IMR-90 (cell line): ENCODE results near the gene SNAP29. TPM values are rescaled to one million over a fixed set of nuclear protein-coding genes. Genes with fewer than 3 reads are reported as not detected.

ENCODE experiments used
- ATAC-seq: fragments of 200-7000 bp; cut with Tn5 transposase; 2 replicates; pipeline ENCODE4 v1.9.1; 2020; ENCODE audit warnings: low read depth, mild to moderate bottlenecking, moderate library complexity
- BruUV-seq: library from RNA; stranded (reverse); fragments of 400-500 nt; replicated peaks from 2 replicates; lab custom pipeline; 2021; lab: Mats Ljungman, UMichigan
- CTCF ChIA-PET: fragments of 300-600 bp; formaldehyde crosslinking; extraction: SDS; loops from one replicate; lab custom pipeline; 2021; ENCODE audit warnings: antibody characterized with exemption; lab: Yijun Ruan, JAX
- POLR2A ChIA-PET: fragments of 300-600 bp; sonication (Branson Sonifier 250); formaldehyde crosslinking; loops from one replicate; lab custom pipeline; 2022; ENCODE audit warnings: antibody characterized with exemption; ENCODE audit not compliant: unreplicated experiment; lab: Charles Lee
- DNase-seq: peaks from one replicate; pipeline ENCODE4 v3.0.0; 2013
- H2AFZ ChIP-seq: replicated peaks from 2 replicates; pipeline ENCODE3; 2013; ENCODE audit warnings: low read length, mild to moderate bottlenecking; ENCODE audit not compliant: poor library complexity
- H2AK5ac ChIP-seq: 2 replicates; pipeline ENCODE4 v1.6.1; 2013; ENCODE audit warnings: low read depth, low read length, inconsistent platforms
- H2AK9ac ChIP-seq: replicated peaks from 2 replicates; pipeline ENCODE3; 2013; ENCODE audit warnings: mild to moderate bottlenecking, low read depth, low read length, moderate library complexity; ENCODE audit not compliant: poor library complexity
- H2BK120ac ChIP-seq: 2 replicates; pipeline ENCODE4 v1.6.1; 2013; ENCODE audit warnings: low read depth, low read length, inconsistent platforms
- H2BK15ac ChIP-seq: 3 replicates; pipeline ENCODE4 v1.6.1; 2013; ENCODE audit warnings: low read depth, low read length, inconsistent platforms
- H2BK20ac ChIP-seq: 2 replicates; pipeline ENCODE4 v1.6.1; 2013; ENCODE audit warnings: low read depth, mild to moderate bottlenecking, inconsistent platforms, low read length, moderate library complexity
- H2BK5ac ChIP-seq: 2 replicates; pipeline ENCODE4 v1.6.1; 2013; ENCODE audit warnings: mild to moderate bottlenecking, low read depth, low read length, inconsistent platforms; ENCODE audit not compliant: poor library complexity, severe bottlenecking
- H3K14ac ChIP-seq: replicated peaks from 2 replicates; pipeline ENCODE4 v1.6.1; 2013; ENCODE audit warnings: low read depth, low read length, inconsistent platforms
- H3K18ac ChIP-seq: 2 replicates; pipeline ENCODE4 v1.6.1; 2013; ENCODE audit warnings: low read depth, low read length, control low read depth
- H3K23ac ChIP-seq: 2 replicates; pipeline ENCODE4 v1.6.1; 2013; ENCODE audit warnings: low read depth, low read length, inconsistent platforms
- H3K27ac ChIP-seq: 2 replicates; pipeline ENCODE4 v1.5.1; 2013; ENCODE audit warnings: mild to moderate bottlenecking, control low read depth, low read length; ENCODE audit not compliant: insufficient read depth
- H3K27me3 ChIP-seq: 2 replicates; pipeline ENCODE4 v1.6.1; 2013; ENCODE audit warnings: low read length; ENCODE audit not compliant: control insufficient read depth, insufficient read depth
- H3K36me3 ChIP-seq: 2 replicates; pipeline ENCODE4 v1.6.1; 2013; ENCODE audit warnings: low read length, mixed read lengths; ENCODE audit not compliant: control insufficient read depth, insufficient read depth
- H3K4ac ChIP-seq: 2 replicates; pipeline ENCODE4 v1.6.1; 2013; ENCODE audit warnings: low read depth, low read length, inconsistent platforms
- H3K4me1 ChIP-seq: 2 replicates; pipeline ENCODE4 v1.6.1; 2013; ENCODE audit warnings: low read length, mixed read lengths; ENCODE audit not compliant: control insufficient read depth, insufficient read depth
- H3K4me2 ChIP-seq: 2 replicates; pipeline ENCODE4 v1.6.1; 2013; ENCODE audit warnings: low read depth, mild to moderate bottlenecking, control low read depth, low read length, moderate library complexity
- H3K4me3 ChIP-seq: 2 replicates; pipeline ENCODE4 v1.5.1; 2013; ENCODE audit warnings: low read depth, mild to moderate bottlenecking, control low read depth, low read length, moderate library complexity; ENCODE audit not compliant: insufficient read depth
- H3K56ac ChIP-seq: 2 replicates; pipeline ENCODE4 v1.6.1; 2013; ENCODE audit warnings: low read length, inconsistent platforms; ENCODE audit not compliant: insufficient read depth; ENCODE audit errors: extremely low read depth
- H3K79me1 ChIP-seq, 2 experiments: 2 replicates each; pipeline ENCODE4 v1.6.1; 2013; ENCODE audit warnings: low read length in 2 of 2, inconsistent platforms in 1 of 2, low read depth in 1 of 2
- H3K9ac ChIP-seq: 2 replicates; pipeline ENCODE4 v1.6.1; 2013; ENCODE audit warnings: low read depth, low read length, control low read depth
- H3K9me1 ChIP-seq: 2 replicates; pipeline ENCODE4 v1.6.1; 2013; ENCODE audit warnings: low read length, inconsistent platforms; ENCODE audit not compliant: insufficient read depth
- H3K9me3 ChIP-seq: 2 replicates; pipeline ENCODE4 v1.6.1; 2013; ENCODE audit warnings: low read length; ENCODE audit not compliant: control insufficient read depth, insufficient read depth
- H4K20me1 ChIP-seq: 2 replicates; pipeline ENCODE4 v1.6.1; 2013; ENCODE audit warnings: low read length, inconsistent platforms; ENCODE audit not compliant: insufficient read depth
- H4K5ac ChIP-seq: 2 replicates; pipeline ENCODE4 v1.6.1; 2013; ENCODE audit warnings: mild to moderate bottlenecking, low read depth, low read length, control low read depth
- H4K8ac ChIP-seq, 2 experiments: 2 replicates each; pipeline ENCODE4 v1.6.1; 2013; ENCODE audit warnings: low read depth in 2 of 2, low read length in 2 of 2, control low read depth in 1 of 2, inconsistent platforms in 1 of 2
- H4K91ac ChIP-seq: 2 replicates; pipeline ENCODE4 v1.6.1; 2013; ENCODE audit warnings: low read depth, low read length, inconsistent platforms; ENCODE audit not compliant: insufficient read depth
- CHD1 ChIP-seq: IDR thresholded peaks from 2 replicates; pipeline ENCODE4 v1.6.1; 2012; ENCODE audit warnings: low read depth, low read length, improper control_type of control experiment
- CTCF ChIP-seq: conservative IDR thresholded peaks from 2 replicates; pipeline ENCODE4 v1.5.1; 2012; ENCODE audit warnings: mild to moderate bottlenecking, low read depth, low read length, improper control_type of control experiment
- FOS ChIP-seq: fragments of 150-350 bp; IDR thresholded peaks from 2 replicates; pipeline ENCODE4 v1.6.1; 2016; ENCODE audit warnings: low read depth, low read length
- MAFK ChIP-seq: IDR thresholded peaks from 2 replicates; pipeline ENCODE4 v1.6.1; 2012; ENCODE audit warnings: low read depth, low read length, improper control_type of control experiment
- MAZ ChIP-seq: IDR thresholded peaks from 2 replicates; pipeline ENCODE4 v1.6.1; 2012; ENCODE audit warnings: low read depth, mild to moderate bottlenecking, low read length, improper control_type of control experiment, moderate library complexity, borderline replicate concordance
- SMC3 ChIP-seq: fragments of 150-350 bp; IDR thresholded peaks from 2 replicates; pipeline ENCODE4 v1.6.1; 2016; ENCODE audit warnings: low read depth, mild to moderate bottlenecking, antibody characterized with exemption, low read length, moderate library complexity
- USF2 ChIP-seq: fragments of 150-350 bp; IDR thresholded peaks from 2 replicates; pipeline ENCODE4 v1.6.1; 2017; ENCODE audit warnings: mild to moderate bottlenecking, antibody characterized with exemption, low read length, low read depth
- WGBS, 2 experiments: methylation state at CpG; one replicate each; pipeline versions ENCODE4 v1.1.5 to v1.1.7; 2013; ENCODE audit warnings: missing lambda C conversion rate in 2 of 2; ENCODE audit not compliant: insufficient read length in 1 of 2; ENCODE audit errors: extremely low coverage in 2 of 2; 5-methylcytosine and 5-hydroxymethylcytosine counted together
- dilution Hi-C: fragments of 300-500 bp; cut with HindIII; formaldehyde crosslinking; loops from one replicate; pipeline ENCODE4 v1.14.3; 2018; ENCODE audit warnings: low sequenced_read_pairs; ENCODE audit not compliant: unreplicated experiment
- in situ Hi-C: fragments of 300-500 bp; cut with MboI; formaldehyde crosslinking; loops from 3 replicates; pipeline ENCODE4 v1.14.3; 2019; ENCODE audit warnings: low sequenced_read_pairs, inconsistent platforms, mixed read lengths
- intact Hi-C: fragments of 100-400 bp; cut with micrococcal nuclease; formaldehyde crosslinking; loops from 2 replicates; pipeline ENCODE4 v1.10.0; 2022
- polyA plus RNA-seq, 3 experiments: library from polyadenylated mRNA; depleted of rRNA; stranded (reverse); fragments of >200 nt; gene quantifications; 2 replicates each; pipeline ENCODE4 v1.2.3, GENCODE V29; 2012; ENCODE audit warnings: low replicate concordance in 1 of 3
- total RNA-seq: library from RNA; depleted of rRNA; stranded (reverse); fragments of >200 nt; gene quantifications from 2 replicates; pipeline ENCODE4 v1.2.3, GENCODE V29; 2012

Gene SNAP29
- total and polyA plus RNA-seq, 2 of the 4 experiments (the other 2 are of a cell fraction) = 10.6 to 29.5 TPM

DNA sequence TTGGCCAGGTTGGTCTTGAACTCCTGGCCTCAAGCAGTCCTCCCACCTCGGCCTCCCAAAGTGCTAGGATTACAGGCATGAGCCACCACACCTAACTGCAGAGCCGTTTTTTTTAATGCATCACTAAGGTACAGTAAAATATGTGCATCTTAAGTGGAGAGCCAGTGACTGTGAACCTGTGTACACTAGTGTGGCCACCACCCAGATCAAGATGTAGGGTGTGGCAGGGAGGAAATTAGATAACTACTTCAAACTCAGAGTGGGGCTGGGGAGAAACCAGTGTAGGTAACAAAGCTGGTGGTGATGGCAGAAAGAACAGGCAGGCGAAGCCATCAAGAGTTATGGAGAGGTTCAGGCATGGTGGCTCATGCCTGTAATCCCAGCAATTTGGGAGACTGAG, 14.4 kb downstream of the SNAP29 start:
- H3K4me1 ChIP-seq = peaks cover 3% of the 10 kb centered on the region; the same call in 1 of the 2 replicates
- 100% methylated on average over 1 of the region's 3 CpGs; no CpG with 5 or more reads in 1 of the 2 experiments for WGBS, 2 experiments
- no peak overlapping the region for H3K4ac ChIP-seq
- no peak overlapping the region for H2AK9ac ChIP-seq
- no peak overlapping the region for H3K23ac ChIP-seq
- no peak overlapping the region for H4K8ac ChIP-seq
- no peak overlapping the region for H2AFZ ChIP-seq
- H3K9ac ChIP-seq = no peak overlapping the region
- no peak overlapping the region for H3K4me2 ChIP-seq
- H2AK5ac ChIP-seq = no peak overlapping the region
- POLR2A ChIA-PET = no interaction called here
- no peak overlapping the region for H2BK120ac ChIP-seq
- no peak for TF ChIP-seq CTCF
- TF ChIP-seq USF2 = no peak
- no peak for TF ChIP-seq SMC3
- no peak for TF ChIP-seq FOS
- no peak for TF ChIP-seq MAZ
- no peak for TF ChIP-seq MAFK
- no peak for TF ChIP-seq CHD1
- H2BK5ac ChIP-seq = no peak overlapping the region
- in situ Hi-C loops = no loop called here
- no peaks in the 10 kb centered on the region for H3K27me3 ChIP-seq
- no peak overlapping the region for H2BK15ac ChIP-seq
- ATAC-seq = no peak
- no peak overlapping the region for H4K91ac ChIP-seq
- H3K18ac ChIP-seq = no peak overlapping the region
- dilution Hi-C loops = no loop called here
- no peak for DNase-seq
- H3K9me3 ChIP-seq = no peaks in the 10 kb centered on the region
- no peak overlapping the region for H3K56ac ChIP-seq
- H3K4me3 ChIP-seq = no peak overlapping the region
- H4K20me1 ChIP-seq = peaks cover 7% of the 10 kb centered on the region; the same call in 1 of the 2 replicates
- H3K36me3 ChIP-seq = peaks cover 29% of the 10 kb centered on the region
- H3K79me1 ChIP-seq = peaks cover 12 to 33% of the 10 kb centered on the region in 2 experiments
- no peak overlapping the region for H4K5ac ChIP-seq
- H2BK20ac ChIP-seq = no peak overlapping the region
- intact Hi-C loops = no loop called here
- CTCF ChIA-PET = interaction anchor here (1.0 kb wide), 1 partner anchor 13 kb away, joined by 3 read pairs; no protein-coding TSS in a partner anchor
- BruUV-seq = no TSS peak
- peaks cover 14% of the 10 kb centered on the region for H3K9me1 ChIP-seq
- no peak overlapping the region for H3K27ac ChIP-seq
- no peak overlapping the region for H3K14ac ChIP-seq
